RPMI8226 (cell line): Measurements from ENCODE around the gene C1RL.

ENCODE experiments used
- DNase-seq: peaks from one replicate; pipeline ENCODE4 v3.0.0-alpha.2; 2015

Gene C1RL

GRCh38 chr12:7108796-7109571 is at the start of gene C1RL:
Gene C1RL (minus strand): TSS chr12:7109214. CDS start chr12:7109180, 34 bp downstream.
- peak; percentile 78 for DNase-seq

- DNase-seq, result no peak
Measured at GRCh38 chr12:7157391-7157790, 48.4 kb upstream of the C1RL start.

- DNase-seq, result no peak
Measured at GRCh38 chr12:7156259-7157197, 47.5 kb upstream of the C1RL start.

- no peak for DNase-seq
Measured at GRCh38 chr12:7155471-7156034, 46.5 kb upstream of the C1RL start.

- DNase-seq, result no peak
Measured at GRCh38 chr12:7154901-7155470, 46.0 kb upstream of the C1RL start.

- DNase-seq, result no peak
Measured at GRCh38 chr12:7154042-7154441, 45.0 kb upstream of the C1RL start.

- DNase-seq, result no peak
Measured at GRCh38 chr12:7152818-7153217, 43.8 kb upstream of the C1RL start.

- no peak for DNase-seq
Measured at GRCh38 chr12:7151532-7151931, 42.5 kb upstream of the C1RL start.

GRCh38 chr12:7150841-7151240 is 41.8 kb upstream of the C1RL start:
- DNase-seq, result no peak

GRCh38 chr12:7150356-7150755 is 41.3 kb upstream of the C1RL start:
- DNase-seq, result no peak

- no peak for DNase-seq
Measured at GRCh38 chr12:7146906-7147305, 37.9 kb upstream of the C1RL start.

- no peak for DNase-seq
Measured at GRCh38 chr12:7146228-7146627, 37.2 kb upstream of the C1RL start.

GRCh38 chr12:7145671-7146070 is 36.7 kb upstream of the C1RL start:
- no peak for DNase-seq

- DNase-seq, result peak; percentile 47
Measured at GRCh38 chr12:7144414-7145120, 35.6 kb upstream of the C1RL start.

GRCh38 chr12:7143564-7143963 is 34.5 kb upstream of the C1RL start:
- no peak for DNase-seq

- DNase-seq, result no peak
Measured at GRCh38 chr12:7142809-7143465, 33.9 kb upstream of the C1RL start.

- DNase-seq, result peak; percentile 79
Measured at GRCh38 chr12:7142056-7142644, 33.1 kb upstream of the C1RL start.

GRCh38 chr12:7141351-7142005 is 32.5 kb upstream of the C1RL start:
- DNase-seq, result no peak

GRCh38 chr12:7139200-7139599 is 30.2 kb upstream of the C1RL start:
- DNase-seq, result no peak

- DNase-seq, result no peak
Measured at GRCh38 chr12:7137908-7138307, 28.9 kb upstream of the C1RL start.

GRCh38 chr12:7136676-7137075 is 27.7 kb upstream of the C1RL start:
- no peak for DNase-seq
